ENCODE results near the gene ARHGDIG.

ARHGDIG gene

GRCh38 chr16:296276-296675 lies 15.9 kb downstream of the ARHGDIG start:
- Histone ChIP-seq H3K4me3 (ENCODE audit: low read length) (no peak overlapping the region), H3K9me2 (replicated peaks; ENCODE audit: control insufficient read depth, low read length) (no peaks in the 10 kb centered on the region), H4K20me1 (ENCODE audit: control insufficient read depth, insufficient read depth, low read depth, low read length) (no peaks in the 10 kb centered on the region), H3K9me3 (ENCODE audit: control insufficient read depth, insufficient read depth, low read length) (no peaks in the 10 kb centered on the region), H3K27me3 (ENCODE audit: control insufficient read depth, low read length) (no peaks in the 10 kb centered on the region), H3K4me2 (ENCODE audit: low read length) (no peak overlapping the region), H3F3A (ENCODE audit: control insufficient read depth, insufficient read depth) (no peaks in the 10 kb centered on the region), H3K79me2 (ENCODE audit: control insufficient read depth, low read length) (no peaks in the 10 kb centered on the region), H3K36me3 (ENCODE audit: control insufficient read depth, low read length) (peaks cover 8% of the 10 kb centered on the region; the same call in 1 of the 2 replicates), H3K4me1 (ENCODE audit: control insufficient read depth, low read length) (no peaks in the 10 kb centered on the region), H3K27ac (ENCODE audit: low read depth, low read length) (no peak overlapping the region)
- no peak for TF ChIP-seq EZH2phosphoT487 (IDR thresholded peaks at IDR 0.05; ENCODE audit: borderline replicate concordance, low read length)
- TF ChIP-seq CTCF (IDR thresholded peaks at IDR 0.05; ENCODE audit: low read depth, low read length, poor library complexity, severe bottlenecking): no peak

- TF ChIP-seq CTCF (IDR thresholded peaks at IDR 0.05; ENCODE audit: low read depth, low read length, poor library complexity, severe bottlenecking): no peak
- TF ChIP-seq EZH2phosphoT487 (IDR thresholded peaks at IDR 0.05; ENCODE audit: borderline replicate concordance, low read length): no peak
- no peaks in the 10 kb centered on the region for H3K79me2 ChIP-seq (ENCODE audit: control insufficient read depth, low read length)
- H3K4me1 ChIP-seq (ENCODE audit: control insufficient read depth, low read length): no peaks in the 10 kb centered on the region
- no peak overlapping the region for H3K27ac ChIP-seq (ENCODE audit: low read depth, low read length)
- no peak overlapping the region for H3K4me2 ChIP-seq (ENCODE audit: low read length)
- no peaks in the 10 kb centered on the region for H4K20me1 ChIP-seq (ENCODE audit: control insufficient read depth, insufficient read depth, low read depth, low read length)
- H3K27me3 ChIP-seq (ENCODE audit: control insufficient read depth, low read length): no peaks in the 10 kb centered on the region
- H3K36me3 ChIP-seq (ENCODE audit: control insufficient read depth, low read length): peaks cover 8% of the 10 kb centered on the region; the same call in 1 of the 2 replicates
- no peaks in the 10 kb centered on the region for H3F3A ChIP-seq (ENCODE audit: control insufficient read depth, insufficient read depth)
- no peak overlapping the region for H3K4me3 ChIP-seq (ENCODE audit: low read length)
- no peaks in the 10 kb centered on the region for H3K9me2 ChIP-seq (replicated peaks; ENCODE audit: control insufficient read depth, low read length)
- no peaks in the 10 kb centered on the region for H3K9me3 ChIP-seq (ENCODE audit: control insufficient read depth, insufficient read depth, low read length)
Observed at GRCh38 chr16:296806-297510, 16.6 kb downstream of the ARHGDIG start.

- H4K20me1 ChIP-seq (ENCODE audit: control insufficient read depth, insufficient read depth, low read depth, low read length): no peaks in the 10 kb centered on the region
Observed at GRCh38 chr16:297832-298231, 17.4 kb downstream of the ARHGDIG start.

More at GRCh38 chr16:297832-298231, 17.4 kb downstream of the ARHGDIG start:
- H3K4me3 ChIP-seq (ENCODE audit: low read length): no peak overlapping the region
- peaks cover 6% of the 10 kb centered on the region; the same call in 1 of the 2 replicates for H3K36me3 ChIP-seq (ENCODE audit: control insufficient read depth, low read length)
- TF ChIP-seq CTCF (IDR thresholded peaks at IDR 0.05; ENCODE audit: low read depth, low read length, poor library complexity, severe bottlenecking) (no peak), EZH2phosphoT487 (IDR thresholded peaks at IDR 0.05; ENCODE audit: borderline replicate concordance, low read length) (no peak)
- H3F3A ChIP-seq (ENCODE audit: control insufficient read depth, insufficient read depth): no peaks in the 10 kb centered on the region
- H3K4me1 ChIP-seq (ENCODE audit: control insufficient read depth, low read length): no peaks in the 10 kb centered on the region
- H3K4me2 ChIP-seq (ENCODE audit: low read length): no peak overlapping the region
- no peak overlapping the region for H3K27ac ChIP-seq (ENCODE audit: low read depth, low read length)
- no peaks in the 10 kb centered on the region for H3K9me3 ChIP-seq (ENCODE audit: control insufficient read depth, insufficient read depth, low read length)
- H3K9me2 ChIP-seq (replicated peaks; ENCODE audit: control insufficient read depth, low read length): no peaks in the 10 kb centered on the region
- no peaks in the 10 kb centered on the region for H3K79me2 ChIP-seq (ENCODE audit: control insufficient read depth, low read length)
- H3K27me3 ChIP-seq (ENCODE audit: control insufficient read depth, low read length): no peaks in the 10 kb centered on the region

Measured in DOHH2 (cell line).